ENCODE results near the gene CABCOCO1. TPM values are rescaled to one million over a fixed set of nuclear protein-coding genes. Genes with fewer than 3 reads are reported as not detected.

Gene CABCOCO1
- total RNA-seq, 1 donor from 2014 or later, result 0.47 TPM

DNA sequence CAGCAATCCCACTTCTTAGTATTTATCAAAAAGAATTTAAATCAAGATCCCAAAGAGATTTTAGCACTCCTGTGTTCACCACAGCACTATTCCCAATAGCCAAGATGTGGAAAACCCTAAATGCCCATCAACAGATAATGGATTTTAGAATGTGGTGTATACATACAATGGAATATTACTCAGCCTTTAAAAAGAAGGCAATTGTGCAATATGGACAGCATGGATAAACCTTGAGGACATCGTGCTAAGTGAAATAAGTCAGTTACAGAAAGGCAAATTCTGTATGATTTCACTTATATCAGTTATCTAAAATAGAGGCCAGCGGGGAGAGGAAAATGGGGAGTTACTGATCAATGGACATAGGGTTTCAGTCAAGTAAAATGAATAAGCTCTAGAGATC, 66.9 kb downstream of the CABCOCO1 start:
- Mint-ChIP-seq H3K27me3 (ENCODE audit: low read depth) (no peaks in the 10 kb centered on the region), H3K4me3 (ENCODE audit: unreplicated experiment) (no peak overlapping the region), H3K27ac (ENCODE audit: unreplicated experiment) (no peak overlapping the region), H3K9me3 (ENCODE audit: low read depth) (peaks cover 6% of the 10 kb centered on the region), H3K36me3 (ENCODE audit: low read depth) (peaks cover 2% of the 10 kb centered on the region), H3K4me1 (ENCODE audit: low read depth) (no peaks in the 10 kb centered on the region)
- no peak for TF ChIP-seq CTCF (IDR thresholded peaks at IDR 0.05)
- no peak for DNase-seq (ENCODE audit: low spot score)

- TF ChIP-seq CTCF (IDR thresholded peaks at IDR 0.05), result no peak
- Mint-ChIP-seq H3K9me3 (ENCODE audit: low read depth) (peaks cover 6% of the 10 kb centered on the region), H3K4me3 (ENCODE audit: unreplicated experiment) (no peak overlapping the region), H3K4me1 (ENCODE audit: low read depth) (no peaks in the 10 kb centered on the region), H3K27ac (ENCODE audit: unreplicated experiment) (no peak overlapping the region), H3K27me3 (ENCODE audit: low read depth) (no peaks in the 10 kb centered on the region), H3K36me3 (ENCODE audit: low read depth) (peaks cover 2% of the 10 kb centered on the region)
- DNase-seq (ENCODE audit: low spot score), result no peak
Measured at GRCh38 chr10:61730671-61731070, 67.9 kb downstream of the CABCOCO1 start.

GRCh38 chr10:61731638-61732037, 68.9 kb downstream of the CABCOCO1 start:
- DNase-seq (ENCODE audit: low spot score), result no peak
- Mint-ChIP-seq H3K4me1 (ENCODE audit: low read depth) (no peaks in the 10 kb centered on the region), H3K9me3 (ENCODE audit: low read depth) (peaks cover 11% of the 10 kb centered on the region), H3K4me3 (ENCODE audit: unreplicated experiment) (no peak overlapping the region), H3K27ac (ENCODE audit: unreplicated experiment) (no peak overlapping the region), H3K27me3 (ENCODE audit: low read depth) (no peaks in the 10 kb centered on the region), H3K36me3 (ENCODE audit: low read depth) (peaks cover 4% of the 10 kb centered on the region)
- TF ChIP-seq CTCF (IDR thresholded peaks at IDR 0.05), result no peak

DNA sequence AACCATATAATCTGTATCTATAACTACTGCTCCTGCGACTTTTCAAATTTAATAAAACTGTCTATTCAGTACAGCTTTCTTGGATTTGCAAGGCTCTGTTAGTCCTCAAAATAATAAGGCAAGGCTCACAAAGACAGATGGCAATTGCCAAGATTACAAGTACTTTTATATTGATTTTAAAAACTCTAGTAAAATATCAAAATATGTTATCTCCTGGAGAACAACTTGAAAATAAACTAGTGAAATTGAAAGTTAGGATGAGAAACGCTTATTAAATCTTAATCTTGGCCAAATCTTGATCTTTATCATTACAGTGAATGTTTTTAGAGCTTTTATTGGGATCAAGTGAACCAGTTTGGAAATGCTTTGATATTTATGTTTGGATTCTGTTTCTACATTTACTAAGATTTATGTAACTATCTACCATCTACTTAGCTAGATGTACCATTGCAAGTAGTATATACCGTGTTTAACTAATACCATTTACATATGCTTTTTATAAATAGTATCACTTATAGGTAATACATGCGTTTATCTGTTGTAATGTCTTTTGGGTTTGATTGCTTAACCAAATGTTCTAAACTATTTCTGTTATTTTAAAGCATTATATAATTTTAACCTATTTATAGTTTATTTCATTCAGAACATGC, 70.0 kb downstream of the CABCOCO1 start:
- H3K9me3 Mint-ChIP-seq (ENCODE audit: low read depth), result peaks cover 15% of the 10 kb centered on the region
- DNase-seq (ENCODE audit: low spot score), result no peak
- no peak overlapping the region for H3K27ac Mint-ChIP-seq (ENCODE audit: unreplicated experiment)
- no peak overlapping the region for H3K4me3 Mint-ChIP-seq (ENCODE audit: unreplicated experiment)
- no peak for TF ChIP-seq CTCF (IDR thresholded peaks at IDR 0.05)
- H3K4me1 Mint-ChIP-seq (ENCODE audit: low read depth), result no peaks in the 10 kb centered on the region
- no peaks in the 10 kb centered on the region for H3K27me3 Mint-ChIP-seq (ENCODE audit: low read depth)
- H3K36me3 Mint-ChIP-seq (ENCODE audit: low read depth), result peaks cover 4% of the 10 kb centered on the region

DNA sequence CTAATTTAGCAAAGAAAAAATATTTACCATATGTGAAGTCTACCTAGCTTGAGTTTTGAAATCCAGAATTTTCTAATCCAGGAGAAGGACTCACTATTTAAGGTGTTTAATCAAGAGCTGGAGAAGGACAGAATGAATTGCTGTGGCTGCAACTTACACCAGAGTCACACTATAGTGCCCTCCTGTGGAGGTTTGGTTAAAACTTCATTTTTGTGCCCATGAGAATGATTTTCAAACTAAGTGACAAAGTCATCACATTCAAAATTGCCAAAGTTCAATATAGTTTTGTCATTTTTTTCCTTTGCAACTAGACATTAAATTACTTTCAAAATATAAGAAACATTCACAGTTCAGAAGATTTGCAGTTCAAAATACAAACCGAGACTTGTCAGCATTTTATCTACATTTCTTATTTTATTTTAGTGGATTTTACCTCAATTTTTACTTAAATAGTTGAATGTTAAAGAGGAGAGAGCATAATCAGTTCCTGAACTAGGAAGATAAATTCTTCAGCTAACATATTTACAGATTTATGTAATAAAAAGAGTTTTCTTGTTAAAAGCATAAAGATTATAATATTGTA, 70.7 kb downstream of the CABCOCO1 start:
- H3K4me1 Mint-ChIP-seq (ENCODE audit: low read depth), result no peaks in the 10 kb centered on the region
- H3K36me3 Mint-ChIP-seq (ENCODE audit: low read depth), result peaks cover 4% of the 10 kb centered on the region
- no peak for DNase-seq (ENCODE audit: low spot score)
- no peak overlapping the region for H3K4me3 Mint-ChIP-seq (ENCODE audit: unreplicated experiment)
- no peak overlapping the region for H3K27ac Mint-ChIP-seq (ENCODE audit: unreplicated experiment)
- H3K27me3 Mint-ChIP-seq (ENCODE audit: low read depth), result no peaks in the 10 kb centered on the region
- TF ChIP-seq CTCF (IDR thresholded peaks at IDR 0.05), result peak; percentile 94
- peaks cover 15% of the 10 kb centered on the region for H3K9me3 Mint-ChIP-seq (ENCODE audit: low read depth)

Measured in chondrocyte (in vitro differentiated cells).